GM19023 (cell line): ENCODE measurements around the gene ZNF324.
"Not testable (repeated sequence)": the region's sequence is repeated elsewhere in the genome, so short reads cannot be mapped to it uniquely, and the experiment has no call there.

Experiments used
- ATAC-seq: cut with Tn5 transposase; IDR thresholded peaks from one replicate; pipeline ENCODE4 v1.9.1; 2021; ENCODE audit warnings: mild to moderate bottlenecking, moderate library complexity; ENCODE audit not compliant: unreplicated experiment

ZNF324 gene

DNA sequence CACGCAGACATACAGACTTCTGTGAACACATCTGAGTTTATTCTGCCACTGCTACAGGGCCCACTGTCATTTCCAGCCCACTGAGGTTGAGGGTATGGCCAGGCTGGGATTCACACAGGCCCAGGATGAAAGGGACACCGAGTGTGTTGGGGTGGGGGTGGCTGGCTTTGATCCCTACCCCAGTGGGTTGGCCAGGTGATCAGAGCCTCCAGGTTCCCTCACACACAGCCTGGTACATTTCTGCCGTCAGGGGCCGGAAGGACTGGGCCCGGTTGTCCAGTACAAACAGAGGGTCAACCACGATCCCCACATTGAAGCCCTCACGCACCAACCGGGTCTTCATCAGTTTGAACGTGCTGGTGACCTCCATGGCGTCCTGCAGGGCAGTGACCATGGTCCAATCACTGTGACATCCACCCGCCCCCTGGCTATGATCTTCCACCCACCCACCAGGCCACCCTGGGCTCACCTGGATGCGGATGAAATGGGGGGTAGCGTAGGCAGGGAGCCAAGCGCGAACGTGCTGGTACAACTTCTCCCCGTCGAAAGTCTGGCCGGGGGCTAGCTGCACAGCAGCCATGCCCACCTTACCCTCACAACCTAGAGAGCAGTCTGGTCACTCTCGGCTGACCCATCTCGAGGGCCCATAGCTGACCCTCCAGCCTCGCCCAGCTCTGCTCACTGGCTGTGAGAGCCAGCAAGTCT, 31.6 kb downstream of the ZNF324 start:
- peak; percentile 18 for ATAC-seq

DNA sequence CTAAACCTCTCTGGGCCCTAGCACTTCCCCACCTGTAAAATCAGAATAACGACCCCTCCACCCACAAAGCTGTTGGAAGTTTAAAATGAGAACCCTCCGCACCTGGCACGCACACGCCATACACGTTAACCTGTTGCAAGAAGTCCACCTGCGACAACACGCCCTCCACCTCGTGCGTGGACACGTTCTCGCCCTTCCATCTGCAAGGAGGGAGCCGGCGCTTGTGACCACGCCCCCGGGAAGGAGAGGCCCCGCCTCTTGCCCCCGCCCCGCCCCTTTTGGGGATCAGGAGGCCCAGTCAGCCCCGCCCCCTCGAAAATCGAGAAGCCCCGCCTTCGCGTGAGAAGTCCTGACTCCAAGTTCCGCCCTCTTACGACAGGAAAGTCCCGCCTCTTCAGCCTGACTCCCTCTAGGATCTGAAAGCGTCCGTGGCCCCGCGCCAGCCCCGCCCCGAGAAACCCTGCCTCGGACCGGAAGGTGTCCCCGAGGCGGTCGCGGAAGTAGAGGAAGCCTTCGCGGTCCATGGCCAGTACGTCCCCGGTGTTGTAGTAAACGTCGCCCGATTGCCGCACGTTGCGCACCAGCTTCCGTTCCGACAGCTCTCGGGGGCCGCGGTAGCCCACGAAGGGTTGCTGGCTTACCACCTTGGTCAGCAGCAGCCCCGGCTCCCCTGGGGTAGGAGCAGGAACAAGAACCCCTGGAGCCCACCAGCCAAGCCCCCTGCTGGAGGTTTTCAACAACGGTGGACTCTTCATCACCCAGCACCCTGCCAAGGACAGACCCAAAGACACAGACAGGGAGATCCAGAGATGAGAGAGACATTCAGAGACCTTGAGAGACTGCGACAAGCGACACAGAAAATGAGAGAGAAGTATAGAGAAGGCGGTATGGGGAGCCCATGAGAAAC, 32.4 kb downstream of the ZNF324 start:
- peak; percentile 85 for ATAC-seq

DNA sequence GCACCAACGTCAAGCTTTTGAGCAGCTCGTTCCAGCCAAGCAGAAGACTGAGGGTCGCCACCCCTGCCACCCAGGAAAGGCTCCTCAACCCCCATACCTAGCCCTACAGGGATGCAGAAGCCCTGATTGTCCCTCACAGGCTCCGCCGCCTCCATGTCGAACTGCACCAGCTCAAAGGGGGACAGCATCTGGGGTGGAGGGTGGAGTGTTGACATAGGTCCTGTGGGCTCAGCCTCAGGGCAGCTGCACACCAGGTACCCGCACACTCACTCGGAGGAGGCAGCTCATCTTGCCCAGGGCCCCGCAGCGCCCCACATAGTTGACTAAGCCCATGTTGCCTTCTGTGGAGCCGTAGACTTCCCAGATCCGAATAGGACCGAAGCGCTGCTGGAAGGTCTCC, 33.4 kb downstream of the ZNF324 start:
- no peak for ATAC-seq

DNA sequence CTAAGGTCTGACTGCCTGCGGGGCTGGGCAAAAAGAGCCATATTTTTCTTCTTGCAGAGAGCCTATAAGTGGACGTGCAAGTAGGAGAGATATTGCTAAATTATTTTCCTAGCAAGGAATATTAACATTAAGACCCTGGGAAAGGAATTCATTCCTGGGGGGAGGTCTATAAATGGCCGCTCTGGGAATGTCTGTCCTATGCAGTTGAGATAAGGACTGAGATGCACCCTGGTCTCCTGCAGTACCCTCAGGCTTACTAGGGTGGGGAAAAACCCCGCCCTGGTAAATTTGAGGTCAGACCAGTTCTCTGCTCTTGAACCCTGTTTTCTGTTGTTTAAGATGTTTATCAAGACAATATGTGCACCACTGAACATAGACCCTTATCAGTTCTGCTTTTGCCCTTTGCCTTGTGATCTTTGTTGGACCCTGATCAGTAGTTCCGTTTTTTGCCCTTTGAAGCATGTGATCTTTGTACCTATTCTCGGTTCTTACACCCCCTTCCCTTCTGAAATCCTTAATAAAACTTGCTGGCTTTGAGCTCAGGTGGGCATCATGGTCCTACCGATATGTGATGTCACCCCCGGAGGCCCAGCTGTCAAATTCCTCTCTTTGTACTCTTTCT, 40.8 kb downstream of the ZNF324 start:
- not testable (repeated sequence) for ATAC-seq

DNA sequence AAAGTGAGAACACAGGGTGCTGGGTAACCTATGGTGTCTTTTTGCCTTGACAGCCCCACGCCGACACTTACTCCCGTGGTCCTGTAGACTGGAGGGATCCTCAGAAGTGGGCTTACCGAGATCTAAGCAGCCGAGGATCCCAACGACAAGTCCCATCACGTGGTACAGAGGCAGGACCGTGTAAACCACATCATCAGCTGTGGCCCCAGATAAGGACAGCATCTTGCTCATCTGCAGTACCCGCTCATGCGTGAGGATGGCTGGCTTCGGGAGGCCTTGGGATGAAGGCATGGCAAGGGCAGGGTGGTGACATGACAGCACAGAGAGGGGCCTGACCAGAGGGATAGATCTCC, 42.8 kb downstream of the ZNF324 start:
- ATAC-seq = no peak

DNA sequence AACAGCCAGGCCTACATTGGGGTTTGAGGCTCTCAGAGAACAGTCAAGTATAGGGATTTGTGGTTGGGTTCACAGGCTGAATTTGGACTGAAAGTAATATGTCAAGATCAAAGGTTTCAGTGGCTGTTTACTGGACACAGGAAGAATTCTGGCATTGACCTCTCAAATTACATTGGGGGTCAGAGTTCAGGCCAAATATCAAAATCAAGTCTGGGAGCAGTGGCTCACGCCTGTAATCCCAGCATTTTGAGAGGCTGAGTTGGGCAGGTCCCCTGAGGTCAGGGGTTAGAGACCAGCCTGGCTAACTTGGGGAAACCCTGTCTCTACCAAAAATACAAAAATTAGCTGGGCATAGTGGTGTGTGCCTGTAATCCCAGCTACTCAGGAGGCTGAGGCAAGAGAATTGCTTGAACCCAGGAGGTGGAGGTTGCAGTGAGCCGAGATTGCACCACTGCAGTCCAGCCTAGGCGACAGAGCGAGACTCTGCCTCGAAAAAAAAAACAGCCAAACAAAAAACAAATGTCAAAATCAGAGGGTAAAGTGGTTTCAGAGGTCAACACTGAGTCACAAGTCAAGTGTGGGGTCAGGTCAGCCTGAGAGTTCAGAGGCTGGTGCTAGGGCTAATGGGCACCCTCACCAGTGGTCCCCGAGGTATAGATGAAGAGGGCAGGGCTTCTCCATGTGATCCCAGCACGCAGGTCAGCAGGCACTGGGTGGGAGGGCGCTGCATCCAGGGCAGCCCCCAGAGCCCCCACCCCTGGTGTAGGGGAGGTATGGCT, 43.4 kb downstream of the ZNF324 start:
- no peak for ATAC-seq

DNA sequence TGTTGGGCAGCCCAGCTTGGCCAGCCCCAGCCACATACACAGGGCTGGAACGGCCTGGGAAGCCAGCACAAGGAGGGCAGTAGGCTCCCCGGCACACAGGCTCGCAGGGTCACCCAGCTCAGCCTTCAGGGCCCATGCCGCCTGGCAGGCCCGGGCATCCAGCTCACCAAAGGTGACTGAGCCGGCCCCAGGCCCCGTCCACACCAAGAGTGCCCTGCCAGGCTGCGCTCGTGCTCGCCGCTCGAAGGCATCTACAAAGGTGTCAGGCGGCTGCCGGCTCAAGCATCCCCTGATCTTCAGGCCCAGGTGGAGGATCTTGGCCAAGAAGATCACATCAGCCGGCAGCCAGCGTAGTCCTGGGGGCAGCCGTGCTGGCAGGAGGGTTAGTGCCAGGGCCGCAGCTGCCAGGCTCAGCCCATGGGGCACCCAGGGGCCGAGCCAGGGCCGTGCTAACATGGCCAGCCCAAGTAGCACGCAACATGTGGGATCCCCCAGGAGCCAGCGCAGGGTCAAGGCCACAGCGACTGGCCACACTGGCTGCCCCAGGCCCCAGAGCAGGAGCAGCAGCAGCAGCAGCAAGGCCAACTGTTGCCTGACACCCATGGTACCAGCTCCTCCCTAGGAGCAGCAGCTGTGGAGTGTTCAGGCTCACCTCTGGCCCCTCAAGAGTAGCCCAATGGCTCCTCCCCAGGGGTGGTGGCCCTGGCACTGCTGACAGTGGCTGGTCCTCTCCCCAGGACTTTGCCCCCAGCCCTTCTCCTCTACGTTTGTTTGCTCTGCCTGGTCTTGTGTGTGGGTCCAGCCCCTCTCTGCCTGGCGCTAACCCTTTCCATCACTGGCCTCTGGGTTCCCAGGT, 44.7 kb downstream of the ZNF324 start, which contains the start of gene SLC27A5:
TSS of gene SLC27A5 (minus strand) at position 640 of the 856 bp plus-strand sequence. CDS start at position 603, 37 bp downstream.
- no peak for ATAC-seq

DNA sequence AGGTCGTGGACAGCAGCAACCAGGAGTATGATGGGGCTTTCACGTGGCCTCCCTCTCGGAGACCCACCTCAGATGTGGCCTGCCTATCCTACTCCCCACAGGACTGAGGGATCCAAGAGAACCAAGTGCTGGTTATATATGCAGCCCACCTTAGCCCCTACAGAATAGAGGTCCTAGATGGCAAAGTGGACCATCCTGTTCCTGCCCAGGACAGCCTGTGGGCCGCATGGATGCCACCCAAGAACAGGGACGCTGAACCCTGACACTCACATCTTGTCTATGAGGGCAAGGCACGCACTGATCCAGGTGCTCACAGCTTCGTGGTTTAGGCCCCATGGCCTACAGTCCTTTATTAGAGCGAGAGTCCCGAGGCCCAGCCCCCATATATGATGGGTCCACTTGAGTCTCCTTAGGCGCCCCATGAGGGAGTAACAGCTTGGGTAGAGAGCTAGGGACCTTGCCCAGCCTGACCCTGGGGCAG, 46.4 kb downstream of the ZNF324 start:
- ATAC-seq = no peak

DNA sequence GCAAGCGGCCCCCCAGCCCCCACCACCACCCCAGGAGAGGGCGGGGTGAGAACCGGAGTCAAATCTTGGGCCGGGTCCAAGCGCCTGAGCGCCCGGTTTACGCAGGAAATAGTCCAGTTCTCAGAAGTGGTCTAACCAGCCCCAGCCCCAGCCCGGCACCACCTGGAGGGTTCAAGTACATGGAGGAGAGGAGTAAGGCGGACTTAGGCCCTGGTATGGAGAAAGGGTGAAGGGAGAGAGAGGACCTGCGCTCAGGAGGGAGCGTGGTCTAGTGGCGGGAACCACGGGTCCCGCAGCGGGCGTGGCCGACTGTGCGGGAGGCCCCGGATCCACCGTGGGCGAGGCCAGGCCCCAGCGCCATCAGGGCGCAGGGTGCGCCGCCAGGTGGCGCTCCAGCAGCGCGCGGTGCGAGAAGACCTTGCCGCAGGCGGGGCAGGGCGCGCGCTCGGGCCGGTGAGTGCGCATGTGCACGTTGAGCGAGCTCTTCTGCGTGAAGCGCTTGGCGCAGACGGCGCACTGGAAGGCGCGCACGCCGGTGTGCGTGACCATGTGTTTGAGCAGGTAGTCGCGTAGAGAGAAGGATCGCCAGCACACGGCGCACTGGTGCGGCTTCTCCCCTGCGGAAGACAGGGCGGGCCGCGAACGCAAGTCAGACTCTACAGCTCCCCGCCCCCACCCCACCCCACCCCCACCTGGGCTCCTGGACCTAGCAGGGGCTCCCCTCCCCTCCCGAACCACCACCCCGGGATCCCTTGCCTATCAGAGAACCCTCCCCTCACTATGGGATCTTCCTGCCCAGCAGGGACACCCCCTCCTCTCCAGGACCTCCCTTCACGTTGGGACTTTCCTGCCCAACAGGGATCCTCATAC, 47.0 kb downstream of the ZNF324 start:
- peak; percentile 80 for ATAC-seq

DNA sequence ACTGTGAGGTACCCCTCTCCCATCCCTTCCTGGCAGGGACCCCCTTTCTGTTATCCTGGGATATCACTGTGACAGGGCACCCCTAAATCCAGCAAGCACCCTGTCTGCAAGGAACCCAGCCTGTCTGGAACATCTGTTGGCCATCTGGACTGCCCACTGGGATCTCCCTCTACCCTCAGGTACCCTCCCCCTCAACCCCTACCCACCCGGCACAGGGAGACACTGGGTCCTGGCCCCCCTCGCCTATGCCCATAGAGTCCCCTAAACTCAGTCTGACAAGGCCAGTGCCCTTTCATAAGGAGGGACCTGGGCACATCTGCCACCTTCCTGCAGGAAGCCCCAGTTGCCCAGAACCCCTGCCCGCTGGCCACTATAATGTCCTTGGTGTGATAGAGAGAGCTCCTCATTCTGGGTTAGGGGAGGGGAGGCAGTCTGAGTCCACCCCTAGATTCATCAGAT, 47.7 kb downstream of the ZNF324 start:
- ATAC-seq = no peak

DNA sequence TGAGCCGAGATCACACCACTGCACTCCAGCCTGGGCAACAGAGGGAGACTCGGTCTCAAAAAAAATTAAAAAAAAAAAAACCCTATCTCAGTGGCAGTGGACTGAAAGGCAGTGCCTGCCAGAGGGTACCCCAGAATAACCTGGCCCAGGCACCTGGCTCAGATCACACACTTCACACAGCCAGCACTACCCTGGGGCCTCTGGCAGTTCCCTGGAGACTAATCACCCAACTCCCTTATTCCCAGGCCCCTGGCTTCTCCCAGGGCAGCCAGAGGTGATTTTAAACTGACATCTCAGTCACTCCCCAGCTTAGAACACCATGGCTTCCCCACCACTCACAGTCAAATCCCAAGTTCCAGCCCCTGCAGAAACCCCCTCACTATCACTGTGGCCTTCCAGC, 48.4 kb downstream of the ZNF324 start:
- no peak for ATAC-seq

DNA sequence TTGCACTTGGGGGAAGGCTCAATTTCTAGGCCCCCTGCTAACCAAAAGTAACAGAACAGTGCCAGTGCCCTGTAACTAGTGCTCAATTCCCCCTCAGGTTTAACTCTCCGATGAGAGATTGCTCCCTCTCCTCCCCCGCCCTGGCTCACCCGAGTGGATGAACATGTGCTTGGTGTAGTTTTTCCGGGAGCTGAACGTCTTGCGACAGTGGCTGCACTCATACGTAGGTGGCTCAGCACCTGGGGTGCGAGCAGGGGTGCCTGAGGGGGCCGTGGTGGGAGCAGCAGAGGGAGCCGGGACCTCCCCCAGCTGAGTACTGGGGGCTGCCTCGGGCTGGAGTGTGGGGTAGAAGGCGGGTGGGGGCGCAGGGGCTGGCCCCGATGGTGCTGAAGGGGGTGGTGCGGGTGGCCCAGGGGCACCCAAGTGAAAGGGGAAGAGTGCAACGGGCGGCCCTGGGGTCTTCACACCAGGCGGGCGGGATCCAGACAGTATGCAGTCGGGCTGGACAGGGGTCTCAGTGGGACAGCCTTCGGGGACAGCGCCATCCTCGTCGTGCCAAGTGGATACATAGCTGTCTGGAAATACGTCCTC, 49.5 kb downstream of the ZNF324 start:
- ATAC-seq = no peak

DNA sequence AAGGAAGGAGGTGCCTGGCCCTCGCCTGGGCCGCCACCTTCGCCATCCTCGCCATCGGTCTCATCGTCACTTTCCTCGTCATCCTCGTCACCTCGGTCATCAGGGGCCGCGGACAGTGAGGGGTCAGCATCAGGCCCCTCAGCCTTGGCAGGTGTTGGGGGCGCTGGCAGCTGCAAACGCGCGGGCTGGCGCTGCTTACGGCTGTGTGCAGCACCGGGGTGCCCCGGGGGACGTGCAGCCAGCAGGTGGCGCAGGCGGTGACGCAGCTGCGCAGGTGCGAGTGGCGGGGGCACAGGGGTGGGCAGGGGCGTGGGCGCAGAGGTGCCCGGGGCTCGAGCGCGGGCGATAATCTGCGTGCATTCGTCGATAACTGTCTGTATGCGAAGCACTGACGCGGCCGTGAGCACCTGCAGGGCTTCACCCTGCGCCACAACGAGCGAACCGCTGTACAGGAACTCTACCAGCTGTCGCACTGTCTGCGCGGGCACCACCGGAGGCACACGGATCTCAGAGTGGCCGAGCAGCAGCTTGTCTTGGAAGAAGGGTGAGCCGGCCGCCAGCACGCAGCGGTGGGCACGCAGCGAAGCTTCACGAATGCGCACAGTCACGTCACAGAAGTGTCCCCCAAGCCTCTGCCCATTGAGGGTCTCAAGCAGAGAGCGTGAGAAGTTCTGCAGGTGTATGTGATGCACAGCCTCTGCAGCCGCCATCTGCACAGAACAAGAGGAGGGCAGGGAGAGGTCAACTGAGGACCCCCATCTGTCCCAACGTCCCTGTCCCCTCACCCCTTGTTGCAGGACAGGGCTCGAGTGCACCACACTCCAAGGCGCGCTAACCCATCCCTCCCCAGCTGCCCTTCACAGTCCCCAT, 50.3 kb downstream of the ZNF324 start:
- no peak for ATAC-seq

DNA sequence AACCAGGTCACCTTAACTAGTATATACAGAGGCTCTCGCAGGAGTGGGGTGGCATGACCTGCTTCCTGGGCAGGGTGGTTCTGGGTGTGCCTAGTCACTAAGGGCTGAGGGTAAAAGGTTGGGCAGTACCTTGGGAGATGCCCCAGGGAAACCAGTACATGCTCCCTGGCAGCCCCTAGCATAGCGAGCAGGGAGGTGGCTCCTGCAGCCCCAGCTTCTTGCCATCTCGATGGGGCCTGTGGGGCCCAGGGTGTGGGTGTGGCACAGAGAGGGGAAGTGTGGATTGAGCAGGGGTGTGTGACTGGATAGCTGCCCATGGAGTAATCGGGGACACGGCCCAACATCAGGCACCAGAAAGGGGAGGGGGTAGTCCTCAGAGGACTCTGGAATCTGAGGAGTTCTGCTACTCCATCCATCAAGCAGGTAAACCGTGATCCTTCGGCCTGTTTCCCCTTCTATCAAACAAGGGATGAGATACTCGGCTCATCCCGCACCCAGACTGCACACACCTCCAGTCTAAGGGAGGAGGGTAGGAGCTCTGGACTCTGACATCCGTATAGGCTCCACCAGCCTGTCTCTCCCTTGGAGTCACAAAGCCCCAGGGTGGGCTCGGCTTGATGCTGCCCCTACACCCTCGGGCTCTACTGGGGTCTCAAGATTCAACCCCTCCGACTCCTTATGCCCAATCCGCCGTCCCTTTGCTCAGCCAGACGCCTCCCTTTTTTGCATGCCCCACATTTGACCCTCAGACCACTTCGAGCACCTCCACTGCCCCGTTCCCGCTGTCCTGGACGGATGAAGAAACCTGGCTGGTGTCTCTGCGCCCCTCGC, 51.6 kb downstream of the ZNF324 start:
- no peak for ATAC-seq

DNA sequence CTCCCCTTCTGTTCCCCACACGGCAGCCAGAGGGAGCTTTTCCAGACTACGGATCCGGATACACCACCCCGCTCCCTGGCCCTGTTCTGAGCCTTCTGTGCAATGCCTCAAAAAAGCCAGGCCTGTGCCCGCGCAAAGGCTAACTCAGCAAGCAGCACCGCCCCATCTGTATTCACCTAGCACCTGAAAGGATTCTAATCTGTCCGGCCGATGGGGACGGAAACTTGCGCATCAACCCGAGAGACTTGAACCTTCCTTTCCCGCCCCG, 52.1 kb downstream of the ZNF324 start:
- ATAC-seq = no peak

DNA sequence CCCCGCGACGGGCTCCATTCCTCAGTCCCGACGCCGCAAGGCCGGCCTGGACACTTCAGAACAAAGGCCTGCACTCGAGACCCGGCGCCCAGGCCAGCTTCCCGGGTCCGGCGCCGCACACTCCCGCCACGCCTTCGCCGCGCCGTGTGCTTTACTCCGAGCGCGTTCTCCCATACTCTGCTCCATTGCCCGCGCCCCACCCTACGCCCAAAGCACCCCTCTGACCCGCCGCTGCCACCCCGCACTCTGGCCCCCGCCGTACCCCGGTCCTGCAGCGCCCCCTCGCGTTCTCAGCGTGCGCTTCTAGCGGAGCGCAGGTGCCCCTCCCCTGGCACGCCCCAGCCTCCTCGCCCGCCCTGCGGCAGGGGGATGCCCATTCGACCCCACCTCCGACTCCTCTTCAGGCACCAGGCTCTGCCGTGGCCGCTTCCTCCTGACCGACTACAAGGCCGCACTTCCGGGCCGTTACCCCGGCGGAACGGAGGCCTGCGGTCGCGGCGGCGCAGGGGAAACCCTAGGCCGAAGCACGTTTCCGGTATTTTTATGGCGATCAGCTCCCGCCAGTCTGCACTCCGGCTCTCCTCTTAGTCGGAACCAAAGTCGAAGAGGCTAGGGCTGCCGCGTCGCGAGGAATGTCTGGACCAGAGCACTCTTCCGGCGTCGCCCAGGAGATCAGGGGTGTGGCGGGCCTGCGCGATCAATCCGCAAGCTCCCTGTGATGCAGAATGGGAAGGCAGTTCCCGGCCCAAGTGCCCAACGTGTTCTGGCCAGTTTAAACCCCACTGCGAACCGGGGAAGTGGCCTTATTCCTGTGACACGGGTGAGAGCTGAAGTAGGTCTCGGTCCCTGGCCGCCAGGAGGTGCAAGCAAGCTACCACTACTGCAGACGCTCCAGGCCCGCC, 52.7 kb downstream of the ZNF324 start, which contains the start of gene ZBTB45:
TSS of gene ZBTB45 (minus strand) at position 456 of the 902 bp plus-strand sequence. CDS start 2,137 bp downstream, outside the sequence.
- ATAC-seq = peak; percentile 76
